Psoas muscle (tissue), 8 donors: Measurements from ENCODE around the gene SHISA3. TPM values are rescaled to one million over a fixed set of nuclear protein-coding genes. Genes with fewer than 3 reads are reported as not detected.

Experiments used
- ATAC-seq, 4 donors: fragments of 200-7000 bp; cut with Tn5 transposase; one replicate each; pipeline ENCODE4 v1.9.1; 2020; ENCODE audit warnings: moderate library complexity in 3 of 4, mild to moderate bottlenecking in 2 of 4
- DNase-seq, 2 donors: peaks; one replicate each; pipeline ENCODE4 v3.0.0-alpha.2; 2020
- H3K27ac ChIP-seq: fragments of 200-600 bp; one replicate; pipeline ENCODE4 v1.8.0; 2022
- H3K27me3 ChIP-seq, 3 donors: fragments of 200-600 bp in 1 of 3; one replicate each; pipeline versions ENCODE4 v1.6.1 to v1.8.0; 2013 to 2022; ENCODE audit warnings: low read length in 2 of 3, mild to moderate bottlenecking in 2 of 3, moderate library complexity in 1 of 3; ENCODE audit not compliant: insufficient read depth in 3 of 3
- H3K36me3 ChIP-seq, 2 donors: fragments of 200-600 bp in 1 of 2; one replicate each; pipeline versions ENCODE4 v1.6.1 to v1.8.0; 2013 to 2022; ENCODE audit warnings: low read depth in 1 of 2, mild to moderate bottlenecking in 1 of 2, moderate library complexity in 1 of 2; ENCODE audit not compliant: insufficient read depth in 1 of 2
- H3K4me1 ChIP-seq: fragments of 200-600 bp; one replicate; pipeline ENCODE4 v1.8.0; 2022
- H3K4me3 ChIP-seq: fragments of 200-600 bp; one replicate; pipeline ENCODE4 v1.8.0; 2022; ENCODE audit warnings: mild to moderate bottlenecking
- H3K9me3 ChIP-seq: fragments of 200-600 bp; one replicate; pipeline ENCODE4 v1.8.0; 2022
- WGBS, 3 donors: extraction: QIAGEN DNeasy Blood & Tissue Kit; methylation state at CpG; one replicate each; pipeline versions ENCODE4 v1.1.6 to v1.1.7; 2013; 5-methylcytosine and 5-hydroxymethylcytosine counted together
- intact Hi-C, 2 donors: fragments of 100-400 bp; cut with DNase I; formaldehyde crosslinking; loops; one replicate each; pipeline versions ENCODE4 v1.11.0 to v1.14.2; 2022
- polyA plus RNA-seq, 3 donors: library from polyadenylated mRNA; stranded (reverse); fragments of 200-250 nt; gene quantifications; one replicate each; pipeline ENCODE4 v1.2.3, GENCODE V29; 2013
- total RNA-seq, 4 donors: library from RNA; stranded (reverse); fragmentation: NEBNext Ultra II Directional in 2 of 4; extraction: Animal tissue kit (Norgen Biotek cat#: 25700) in 2 of 4; gene quantifications; one replicate each; pipeline versions ENCODE4 v1.2.1 to v1.2.4, GENCODE V29; 2021 to 2023
- TF ChIP-seq, protein P1 (sequence below): fragments of 200-600 bp; IDR thresholded peaks from one replicate; pipeline ENCODE4 v1.8.0; 2022; ENCODE audit warnings: antibody characterized with exemption
- donor health status: healthy with polysubstance abuse.
- donor health status: DM: no; HTN: no; CAD: no; lungs with moderate emphysema.
- donor health status: Bipolar disorder and iron deficiency.
- donor health status: healthy.
- donor health status: DM: yes; HTN: yes; CAD: no.
- donor health status: DM: no; HTN: no; CAD: no.
- donor health status: DM: no; HTN: no; CAD: no.
- donor health status: DM: yes; HTN: yes; CAD: no.

SHISA3 gene
- total and polyA plus RNA-seq, 7 donors: 0.35 to 1.5 (median 0.64) TPM; not detected in 1

DNA sequence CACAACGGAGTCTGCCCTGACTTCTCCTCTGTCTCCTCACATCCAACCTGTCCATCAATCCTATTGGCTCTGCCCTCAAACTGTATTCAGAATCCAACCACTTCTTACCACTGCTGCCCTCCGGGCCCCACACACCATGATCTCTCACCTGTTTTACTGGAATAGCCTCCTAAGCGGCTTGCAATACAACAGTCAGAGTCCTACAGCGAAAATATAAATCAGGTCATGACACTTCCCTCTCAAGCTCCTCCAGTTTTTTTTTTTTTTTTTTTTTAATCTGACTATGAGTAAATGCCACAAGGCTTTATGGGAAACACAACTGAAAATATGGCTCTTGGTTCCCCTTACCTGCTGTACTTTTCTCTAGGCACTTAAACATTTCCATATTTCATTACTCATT lies 42.8 kb downstream of the SHISA3 start:
- 93 to 94% (median 94%) methylated on average over 4 of the region's 4 CpGs for WGBS, 3 donors
- Histone ChIP-seq H3K4me1 (no peaks in the 10 kb centered on the region), H3K27me3 (no peaks in the 10 kb centered on the region), H3K9me3 (no peaks in the 10 kb centered on the region), H3K27ac (no peak overlapping the region), H3K36me3 (peaks cover 3 to 56% of the 10 kb centered on the region in 2 donors), H3K4me3 (no peak overlapping the region)
- intact Hi-C loops: no loop called here
- TF ChIP-seq, protein P1, sequence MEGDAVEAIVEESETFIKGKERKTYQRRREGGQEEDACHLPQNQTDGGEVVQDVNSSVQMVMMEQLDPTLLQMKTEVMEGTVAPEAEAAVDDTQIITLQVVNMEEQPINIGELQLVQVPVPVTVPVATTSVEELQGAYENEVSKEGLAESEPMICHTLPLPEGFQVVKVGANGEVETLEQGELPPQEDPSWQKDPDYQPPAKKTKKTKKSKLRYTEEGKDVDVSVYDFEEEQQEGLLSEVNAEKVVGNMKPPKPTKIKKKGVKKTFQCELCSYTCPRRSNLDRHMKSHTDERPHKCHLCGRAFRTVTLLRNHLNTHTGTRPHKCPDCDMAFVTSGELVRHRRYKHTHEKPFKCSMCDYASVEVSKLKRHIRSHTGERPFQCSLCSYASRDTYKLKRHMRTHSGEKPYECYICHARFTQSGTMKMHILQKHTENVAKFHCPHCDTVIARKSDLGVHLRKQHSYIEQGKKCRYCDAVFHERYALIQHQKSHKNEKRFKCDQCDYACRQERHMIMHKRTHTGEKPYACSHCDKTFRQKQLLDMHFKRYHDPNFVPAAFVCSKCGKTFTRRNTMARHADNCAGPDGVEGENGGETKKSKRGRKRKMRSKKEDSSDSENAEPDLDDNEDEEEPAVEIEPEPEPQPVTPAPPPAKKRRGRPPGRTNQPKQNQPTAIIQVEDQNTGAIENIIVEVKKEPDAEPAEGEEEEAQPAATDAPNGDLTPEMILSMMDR: no peak
- ATAC-seq (no peak), DNase-seq (no peak)

- peaks cover 3 to 56% of the 10 kb centered on the region in 2 donors for H3K36me3 ChIP-seq
- H3K27me3 ChIP-seq: no peaks in the 10 kb centered on the region
- DNase-seq (no peak), ATAC-seq (no peak)
- intact Hi-C loops: no loop called here
- no peaks in the 10 kb centered on the region for H3K9me3 ChIP-seq
- 66 to 73% (median 70%) methylated on average over 2 of the region's 2 CpGs for WGBS, 3 donors
- H3K4me3 ChIP-seq: no peak overlapping the region
- TF ChIP-seq, protein P1: no peak
- no peaks in the 10 kb centered on the region for H3K4me1 ChIP-seq
- H3K27ac ChIP-seq: no peak overlapping the region
Measured at GRCh38 chr4:42442601-42443000, 45.3 kb downstream of the SHISA3 start.

DNA sequence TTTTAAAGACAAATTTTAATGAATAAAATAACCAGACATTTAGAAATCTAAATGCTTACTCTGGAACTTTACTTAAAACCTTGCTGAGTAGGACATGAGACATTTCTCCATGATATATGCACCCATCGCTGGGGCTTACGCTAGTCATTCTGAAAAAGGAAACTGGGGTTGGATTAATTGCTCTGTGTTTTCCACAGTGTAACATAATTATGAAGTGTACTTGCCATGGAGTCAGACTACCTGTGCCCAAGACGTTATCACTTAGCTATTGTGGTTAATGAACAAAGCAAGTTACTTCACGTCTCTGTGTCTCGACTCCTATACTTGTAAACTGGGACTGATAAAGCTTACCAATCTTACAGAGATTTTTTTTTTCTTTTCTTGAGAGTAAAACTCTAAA lies 47.8 kb downstream of the SHISA3 start:
- Histone ChIP-seq H3K4me1 (no peaks in the 10 kb centered on the region), H3K9me3 (no peaks in the 10 kb centered on the region), H3K36me3 (peaks cover 0 to 46% of the 10 kb centered on the region in 2 donors), H3K4me3 (no peak overlapping the region), H3K27me3 (no peaks in the 10 kb centered on the region), H3K27ac (no peak overlapping the region)
- 90 to 95% (median 90%) methylated on average over 5 of the region's 5 CpGs for WGBS, 3 donors
- no peak for ATAC-seq
- TF ChIP-seq, protein P1: no peak
- intact Hi-C loops: no loop called here
- DNase-seq: no peak

- ATAC-seq: no peak
- no peaks in the 10 kb centered on the region for H3K27me3 ChIP-seq
- H3K9me3 ChIP-seq: no peaks in the 10 kb centered on the region
- intact Hi-C loops: no loop called here
- H3K27ac ChIP-seq: no peak overlapping the region
- DNase-seq: no peak
- H3K36me3 ChIP-seq: peaks cover 3 to 53% of the 10 kb centered on the region in 2 donors
- H3K4me3 ChIP-seq: no peak overlapping the region
- H3K4me1 ChIP-seq: no peaks in the 10 kb centered on the region
- TF ChIP-seq, protein P1: no peak
- 58 to 75% (median 66%) methylated on average over 5 of the region's 5 CpGs for WGBS, 3 donors
Measured at GRCh38 chr4:42446823-42447222, 49.5 kb downstream of the SHISA3 start.

Other genes starting within 250 kb of the SHISA3 start
- gene BEND4, start 244.8 kb upstream of the SHISA3 start, total RNA-seq: under 1 TPM in 2 of 4 donors, not detected in 2; 0.02 TPM
- not detected for gene BEND4, start 244.8 kb upstream of the SHISA3 start, polyA plus RNA-seq